ELR (cell line): ENCODE data around the gene TCF12.

Experiments used
- DNase-seq: peaks from one replicate; pipeline ENCODE4 v3.0.0-alpha.2; 2015; ENCODE audit warnings: low read depth

TCF12 gene

DNA sequence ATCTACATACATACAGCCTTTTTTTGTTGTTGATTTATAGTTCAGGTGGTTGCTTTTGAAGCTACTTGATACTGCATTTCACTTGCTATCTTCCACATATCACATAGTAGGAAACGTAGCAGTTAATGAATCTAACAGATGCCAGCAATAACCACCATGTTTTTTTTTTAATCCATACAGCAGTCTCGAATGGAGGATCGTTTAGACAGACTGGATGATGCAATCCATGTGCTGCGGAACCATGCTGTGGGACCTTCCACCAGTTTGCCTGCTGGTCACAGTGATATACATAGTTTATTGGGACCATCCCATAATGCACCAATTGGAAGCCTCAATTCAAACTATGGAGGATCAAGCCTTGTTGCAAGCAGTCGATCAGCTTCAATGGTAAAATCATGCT, 334.6 kb downstream of the TCF12 start:
- no peak for DNase-seq

GRCh38 chr15:57253500-57253899, 335.1 kb downstream of the TCF12 start:
- no peak for DNase-seq

GRCh38 chr15:57255751-57256341, 337.4 kb downstream of the TCF12 start:
- DNase-seq, result no peak

DNA sequence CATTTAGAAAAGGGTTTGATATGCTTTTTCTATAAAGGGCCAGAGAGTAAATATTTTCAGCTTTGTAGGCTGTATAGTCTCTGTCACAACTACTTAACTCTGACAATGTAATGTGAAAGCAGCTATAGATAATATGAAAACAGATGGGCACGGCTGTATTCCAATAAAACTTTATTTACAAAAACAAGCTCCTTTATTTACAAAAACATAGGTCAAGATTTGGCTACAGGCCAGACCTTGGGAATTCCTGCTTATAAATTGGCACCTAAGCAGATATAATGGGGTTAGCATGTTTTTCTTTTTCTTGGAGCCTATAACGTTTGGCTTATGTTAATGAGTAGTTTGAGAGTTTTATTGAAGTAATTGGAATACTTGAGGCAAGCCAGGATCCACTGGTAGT, 338.5 kb downstream of the TCF12 start:
- no peak for DNase-seq

GRCh38 chr15:57259568-57260040, 341.2 kb downstream of the TCF12 start:
- DNase-seq, result no peak

DNA sequence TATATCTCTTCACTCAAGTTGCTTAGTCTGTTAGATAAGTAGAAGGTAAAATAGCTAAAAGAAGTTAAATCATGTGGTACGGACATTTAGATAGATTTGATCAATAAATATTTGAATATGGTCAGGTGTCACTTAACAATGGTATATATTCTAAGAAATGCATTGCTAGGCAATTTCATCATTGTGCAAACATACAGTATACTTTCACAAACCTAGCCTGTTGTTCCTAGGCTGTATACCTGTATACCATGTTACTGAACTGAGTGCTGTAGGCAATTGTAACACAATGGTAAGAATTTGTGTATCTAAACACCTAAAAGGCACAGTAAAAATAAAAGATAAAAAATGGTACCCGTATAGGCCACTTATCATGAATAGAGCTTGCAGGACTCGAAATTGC, 345.1 kb downstream of the TCF12 start:
- DNase-seq, result no peak

- DNase-seq, result no peak
These were observed 354.4 kb downstream of the TCF12 start for GRCh38 chr15:57272771-57273357.

DNA sequence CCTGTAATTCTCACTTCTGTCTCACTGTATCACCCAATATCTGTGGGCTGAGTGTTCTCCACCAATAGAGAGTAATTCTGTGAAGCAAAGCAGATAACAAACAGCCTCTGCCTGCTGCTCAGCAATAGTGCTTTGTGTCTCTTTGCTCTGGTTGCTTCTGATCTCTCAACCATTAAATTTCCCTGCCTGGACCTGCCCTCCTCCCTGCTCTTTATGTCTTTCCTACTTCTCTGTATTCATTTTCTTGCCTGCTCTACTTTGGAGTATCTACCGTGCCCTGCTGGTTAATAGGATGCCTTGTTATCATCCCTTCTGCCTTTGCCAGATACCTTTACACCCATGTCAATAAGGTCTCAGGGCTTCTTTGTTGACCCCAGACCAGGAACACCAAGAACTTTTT, 355.0 kb downstream of the TCF12 start:
- no peak for DNase-seq

GRCh38 chr15:57278439-57278838, 360.0 kb downstream of the TCF12 start:
- DNase-seq, result no peak

GRCh38 chr15:57280464-57280863, 362.0 kb downstream of the TCF12 start:
- no peak for DNase-seq

GRCh38 chr15:57281321-57281720, 362.9 kb downstream of the TCF12 start:
- no peak for DNase-seq

GRCh38 chr15:57282686-57283085, 364.2 kb downstream of the TCF12 start:
- DNase-seq, result no peak

DNA sequence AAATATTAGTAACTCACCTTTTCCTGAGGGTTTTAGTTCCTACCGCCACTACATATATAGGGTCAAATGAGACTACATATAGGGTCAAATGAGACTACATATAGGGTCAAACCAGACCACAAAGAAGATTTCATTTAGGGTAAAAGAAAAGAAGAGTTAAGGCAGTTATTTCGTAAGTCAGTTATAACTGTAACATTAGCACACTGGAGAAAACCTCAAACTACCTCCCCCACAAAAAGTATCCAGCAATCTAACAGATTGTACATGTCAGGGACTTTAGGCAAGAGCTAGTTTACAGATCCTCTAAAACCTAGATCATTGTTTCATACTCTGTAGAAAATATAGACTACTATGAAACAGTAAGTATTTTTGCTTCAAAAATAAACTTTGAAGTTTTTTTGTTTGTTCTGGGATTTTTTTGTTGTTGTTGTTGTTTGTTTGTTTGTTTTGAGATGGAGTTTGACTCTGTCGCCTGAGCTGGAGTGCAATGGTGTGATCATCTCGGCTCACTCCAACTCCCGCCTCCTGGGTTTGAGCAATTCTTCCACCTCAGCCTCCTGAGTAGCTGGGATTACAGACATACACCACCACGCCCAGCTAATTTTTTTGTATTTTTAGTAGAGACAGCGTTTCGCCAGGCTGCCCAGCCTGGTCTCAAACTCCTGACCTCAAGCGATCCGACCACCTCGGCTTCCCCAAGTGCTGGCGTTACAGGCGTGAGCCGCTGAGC, 365.5 kb downstream of the TCF12 start:
- DNase-seq, result no peak

GRCh38 chr15:57284535-57284934, 366.1 kb downstream of the TCF12 start:
- DNase-seq, result no peak

DNA sequence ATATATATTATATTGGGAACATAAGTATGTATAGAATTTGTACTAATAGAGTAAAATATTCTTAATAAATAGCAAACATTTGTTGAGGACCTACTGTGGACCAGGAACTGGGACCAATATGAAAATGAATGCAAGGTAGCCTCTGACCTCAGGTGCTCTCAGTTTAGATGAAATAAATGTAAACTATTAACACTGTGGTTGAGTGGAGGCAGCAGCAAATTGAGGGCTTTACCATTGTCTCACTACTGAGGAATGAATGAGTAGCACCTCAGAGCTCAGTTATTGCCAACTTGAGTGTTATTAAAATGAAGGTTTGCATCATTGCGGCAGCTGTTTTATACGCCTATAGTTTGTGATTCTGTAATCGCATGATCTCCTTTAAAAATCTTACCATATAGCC, 366.9 kb downstream of the TCF12 start:
- DNase-seq, result no peak

DNA sequence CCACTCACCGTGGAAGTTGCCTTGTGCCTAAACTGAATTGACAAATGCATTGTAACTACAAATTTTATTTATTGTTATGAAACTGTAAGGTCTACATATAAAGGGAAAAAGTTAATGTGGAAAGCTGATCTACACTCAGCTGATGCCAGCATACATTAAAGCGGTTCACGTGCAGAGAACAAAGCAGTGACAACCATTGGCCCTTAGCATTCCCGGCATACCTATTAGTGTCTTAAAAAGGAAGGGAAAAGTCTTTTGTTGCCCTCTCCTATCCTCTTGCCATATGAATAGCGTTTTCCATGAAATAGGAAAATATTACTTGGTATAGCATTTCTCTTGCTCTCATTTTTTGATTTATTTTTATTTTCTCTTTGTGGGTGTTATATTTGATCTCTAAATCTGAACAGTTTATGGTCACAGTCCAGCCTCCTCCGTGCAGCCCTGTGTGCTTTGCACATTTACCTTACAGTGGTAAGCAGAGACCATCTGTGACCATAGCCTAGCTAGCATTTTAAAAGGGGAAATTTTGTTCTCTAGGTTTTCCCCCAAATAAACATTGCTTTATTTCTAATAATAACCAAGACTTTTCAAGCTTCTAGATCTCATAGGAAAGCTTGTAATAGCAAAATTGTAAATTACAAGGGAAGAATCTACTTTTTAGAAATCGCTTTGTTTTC, 368.1 kb downstream of the TCF12 start:
- no peak for DNase-seq

DNA sequence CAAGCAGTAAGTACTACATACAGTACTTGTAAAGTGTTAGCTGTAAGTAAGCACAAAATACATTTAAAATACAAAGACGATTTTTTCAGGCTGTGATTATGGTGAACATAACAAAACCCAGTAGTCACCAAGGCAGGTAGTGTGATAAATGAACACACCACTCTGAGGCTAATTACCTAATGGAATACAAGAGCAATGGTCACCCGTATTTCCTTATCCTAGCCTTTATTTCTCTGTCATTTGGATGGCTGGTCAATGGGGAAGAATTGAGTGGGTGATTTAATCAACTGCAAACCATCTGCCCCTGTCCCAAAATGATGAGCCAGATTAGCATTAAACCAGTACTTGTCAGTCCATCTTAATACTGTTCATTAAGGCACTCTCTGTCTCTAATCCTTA, 368.7 kb downstream of the TCF12 start:
- no peak for DNase-seq

GRCh38 chr15:57288926-57289580, 370.6 kb downstream of the TCF12 start:
- no peak for DNase-seq

DNA sequence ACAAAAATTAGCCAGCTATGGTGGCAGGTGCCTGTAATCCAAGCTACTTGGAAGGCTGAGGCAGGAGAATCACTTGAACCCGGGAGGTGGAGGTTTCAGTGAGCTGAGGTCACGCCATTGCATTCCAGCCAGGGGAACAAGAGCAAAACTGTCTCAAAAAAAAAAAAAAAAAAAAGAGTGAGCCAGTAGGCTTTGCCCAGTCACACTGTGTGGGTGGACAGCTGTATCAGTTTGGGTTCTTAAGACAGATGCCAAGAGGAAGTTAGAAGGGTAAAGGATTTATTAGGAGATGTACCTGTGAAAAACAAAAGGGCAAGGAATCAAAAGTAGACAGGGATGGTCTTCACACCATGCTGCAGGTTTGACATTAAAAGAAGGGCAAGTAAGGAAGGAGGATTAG, 371.7 kb downstream of the TCF12 start:
- DNase-seq, result no peak

DNA sequence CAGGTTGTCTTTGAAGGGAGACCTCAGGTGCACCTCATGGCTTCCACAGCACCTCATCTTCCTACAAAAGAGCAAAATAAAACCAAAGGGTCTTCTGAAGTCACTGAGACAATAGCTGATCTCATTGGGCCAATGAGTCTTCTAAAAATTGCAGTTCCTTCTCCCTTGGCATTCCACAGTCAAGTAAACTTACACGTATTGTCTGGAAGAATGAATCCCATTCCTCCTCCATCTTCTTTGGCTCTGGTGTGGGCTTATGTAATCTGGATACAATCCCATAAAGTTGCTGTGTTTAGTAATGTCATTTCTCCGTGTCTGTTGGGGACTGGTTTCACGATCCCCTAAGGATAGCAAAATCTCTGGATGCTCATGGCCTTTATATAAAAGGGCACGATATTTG, 372.4 kb downstream of the TCF12 start:
- no peak for DNase-seq

DNA sequence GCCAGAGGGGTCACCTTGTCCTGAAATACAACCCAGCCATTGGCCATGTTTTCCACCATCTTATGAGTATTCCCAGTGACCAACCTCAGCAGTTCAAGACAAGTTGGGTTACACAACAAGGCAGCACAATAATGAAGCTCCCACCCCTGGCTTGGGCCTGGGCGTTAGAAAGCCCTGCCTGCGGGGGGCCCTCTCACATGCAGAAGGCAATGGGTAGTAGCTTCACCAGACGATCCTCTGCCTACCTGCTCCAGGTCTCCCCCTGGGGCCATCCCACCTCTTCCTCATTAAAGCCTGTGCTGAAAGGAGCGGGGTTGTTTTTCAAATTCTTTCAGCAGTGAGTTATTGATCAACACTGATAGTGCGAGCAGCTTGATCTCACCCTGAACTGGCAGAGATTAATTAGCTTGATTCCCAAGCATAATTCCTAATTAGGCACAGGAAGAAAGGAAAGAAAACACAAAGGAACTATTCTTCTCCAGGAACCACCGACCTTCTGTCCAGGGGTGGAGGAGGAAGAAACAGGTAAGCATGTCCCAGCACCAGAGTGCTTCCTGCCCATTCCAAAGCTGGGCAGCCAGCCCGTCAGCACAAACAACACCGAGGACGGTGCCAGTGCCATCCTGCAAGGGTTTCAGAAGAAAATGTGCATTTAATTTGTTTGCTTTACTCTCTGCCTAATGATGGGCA, 378.2 kb downstream of the TCF12 start:
- DNase-seq, result no peak

DNA sequence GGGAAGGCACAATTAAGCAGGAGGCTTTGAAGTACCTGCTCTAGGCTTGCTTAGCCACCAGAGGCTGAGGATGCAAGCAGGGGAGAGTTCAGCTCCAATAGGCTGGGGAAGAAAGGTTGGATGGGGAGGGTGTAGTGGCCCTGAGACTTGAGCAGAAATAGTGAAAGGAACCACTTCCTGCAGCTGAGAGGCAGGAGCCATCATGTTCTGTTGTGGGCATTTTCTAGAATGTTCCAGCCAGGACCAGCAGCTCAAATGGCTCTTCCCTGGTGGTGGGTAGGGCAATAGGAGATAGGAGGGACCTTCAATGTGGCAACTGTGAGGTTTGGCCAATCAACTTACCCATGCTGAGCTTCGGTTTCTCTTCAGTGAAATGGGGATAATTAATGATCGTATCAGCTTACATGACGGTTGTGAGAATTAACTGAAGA, 378.7 kb downstream of the TCF12 start:
- DNase-seq, result no peak
